Colonic mucosa (tissue), 4 donors: ENCODE measurements around the gene GSX1. TPM values are rescaled to one million over a fixed set of nuclear protein-coding genes. Genes with fewer than 3 reads are reported as not detected.
A peak's percentile ranks its signal among the peaks of the same experiment; 100 is the strongest.
"Not testable (repeated sequence)": the region's sequence is repeated elsewhere in the genome, so short reads cannot be mapped to it uniquely, and the experiment has no call there.

Experiments used
- DNase-seq: peaks from one replicate; pipeline ENCODE4 v3.0.0-alpha.2; 2020
- H3K27ac ChIP-seq: fragments of 200-600 bp; one replicate; pipeline ENCODE4 v1.8.0; 2021
- H3K27me3 ChIP-seq: fragments of 200-600 bp; one replicate; pipeline ENCODE4 v1.8.0; 2021
- H3K36me3 ChIP-seq: fragments of 200-600 bp; one replicate; pipeline ENCODE4 v1.8.0; 2021
- H3K4me1 ChIP-seq: fragments of 200-600 bp; one replicate; pipeline ENCODE4 v1.8.0; 2021; ENCODE audit warnings: mild to moderate bottlenecking
- H3K4me3 ChIP-seq: fragments of 200-600 bp; one replicate; pipeline ENCODE4 v1.8.0; 2021
- H3K9ac ChIP-seq, 2 donors: one replicate each; pipeline ENCODE4 v1.7.0; 2013; ENCODE audit warnings: control low read depth in 2 of 2, low read depth in 2 of 2, low read length in 2 of 2
- H3K9me3 ChIP-seq: fragments of 200-600 bp; one replicate; pipeline ENCODE4 v1.8.0; 2021
- CTCF ChIP-seq: fragments of 200-600 bp; IDR thresholded peaks from one replicate; pipeline ENCODE4 v1.8.0; 2022; ENCODE audit warnings: antibody characterized with exemption, mild to moderate bottlenecking
- intact Hi-C: fragments of 100-400 bp; cut with DNase I; formaldehyde crosslinking; loops from one replicate; pipeline ENCODE4 v1.14.1; 2022
- total RNA-seq, 2 donors: library from RNA; stranded (reverse); fragmentation: NEBNext Ultra II Directional in 1 of 2; extraction: Animal tissue kit (Norgen Biotek cat#: 25700) in 1 of 2; gene quantifications; one replicate each; pipeline ENCODE4 v1.2.1, GENCODE V29; 2021
- donor health status: healthy.
- donor health status: DM: no; HTN: no; CAD: no.
- donor health status: DM: no; HTN: no; CAD: no.

GSX1 gene
- not detected for total RNA-seq

- Histone ChIP-seq H3K4me1 (no peaks in the 10 kb centered on the region), H3K4me3 (no peak within 1 kb of the TSS), H3K27ac (no peak within 1 kb of the TSS), H3K27me3 (peaks cover 99% of the 10 kb centered on the region), H3K36me3 (no peaks in the 10 kb centered on the region), H3K9ac (no peak within 1 kb of the TSS), H3K9me3 (no peaks in the 10 kb centered on the region)
- TF ChIP-seq CTCF = no peak
- DNase-seq = peak; percentile 44
- intact Hi-C loops = no loop called here
Measured at GRCh38 chr13:27792393-27793218, at the start of gene GSX1. TSS of gene GSX1 (plus strand) at chr13:27792483. CDS start at chr13:27792691, 208 bp downstream.

- intact Hi-C loops = no loop called here
- Histone ChIP-seq H3K9ac (no peak overlapping the region), H3K4me1 (no peaks in the 10 kb centered on the region), H3K36me3 (no peaks in the 10 kb centered on the region), H3K9me3 (no peaks in the 10 kb centered on the region), H3K4me3 (no peak overlapping the region), H3K27ac (no peak overlapping the region), H3K27me3 (no peaks in the 10 kb centered on the region)
- DNase-seq = no peak
- TF ChIP-seq CTCF = no peak
Measured at GRCh38 chr13:27744801-27745200, 47.5 kb upstream of the GSX1 start.

- Histone ChIP-seq H3K4me3 (no peak overlapping the region), H3K9me3 (no peaks in the 10 kb centered on the region), H3K9ac (no peak overlapping the region), H3K27me3 (no peaks in the 10 kb centered on the region), H3K27ac (no peak overlapping the region), H3K4me1 (no peaks in the 10 kb centered on the region), H3K36me3 (no peaks in the 10 kb centered on the region)
- no peak for TF ChIP-seq CTCF
- intact Hi-C loops = no loop called here
- no peak for DNase-seq
Measured at GRCh38 chr13:27745301-27745700, 47.0 kb upstream of the GSX1 start.

GRCh38 chr13:27748143-27748542 lies 44.1 kb upstream of the GSX1 start:
- H3K9ac ChIP-seq, H3K4me1 ChIP-seq, H3K27me3 ChIP-seq, intact Hi-C loops, DNase-seq, H3K4me3 ChIP-seq, H3K36me3 ChIP-seq, H3K9me3 ChIP-seq, H3K27ac ChIP-seq: not testable (repeated sequence)

- Histone ChIP-seq H3K4me1 (no peaks in the 10 kb centered on the region), H3K4me3 (no peak overlapping the region), H3K36me3 (no peaks in the 10 kb centered on the region), H3K9ac (no peak overlapping the region), H3K9me3 (no peaks in the 10 kb centered on the region), H3K27ac (no peak overlapping the region), H3K27me3 (no peaks in the 10 kb centered on the region)
- DNase-seq = no peak
- TF ChIP-seq CTCF = no peak
- intact Hi-C loops = no loop called here
Measured at GRCh38 chr13:27751953-27752532, 40.2 kb upstream of the GSX1 start.

GRCh38 chr13:27765650-27766049 lies 26.6 kb upstream of the GSX1 start:
- no peak for DNase-seq
- Histone ChIP-seq H3K4me1 (no peaks in the 10 kb centered on the region), H3K36me3 (no peaks in the 10 kb centered on the region), H3K27ac (no peak overlapping the region), H3K9me3 (no peaks in the 10 kb centered on the region), H3K9ac (no peak overlapping the region), H3K27me3 (peaks cover 5% of the 10 kb centered on the region), H3K4me3 (no peak overlapping the region)
- TF ChIP-seq CTCF = no peak
- intact Hi-C loops = no loop called here
